Amniotic epithelial cell (primary cell): ENCODE results near the gene PDE8A.
"Not testable (repeated sequence)": the region's sequence is repeated elsewhere in the genome, so short reads cannot be mapped to it uniquely, and the experiment has no call there.

Experiments used
- DNase-seq: peaks from one replicate; pipeline ENCODE4 v3.0.0-alpha.2; 2010; ENCODE audit warnings: low read depth

The PDE8A gene

DNA sequence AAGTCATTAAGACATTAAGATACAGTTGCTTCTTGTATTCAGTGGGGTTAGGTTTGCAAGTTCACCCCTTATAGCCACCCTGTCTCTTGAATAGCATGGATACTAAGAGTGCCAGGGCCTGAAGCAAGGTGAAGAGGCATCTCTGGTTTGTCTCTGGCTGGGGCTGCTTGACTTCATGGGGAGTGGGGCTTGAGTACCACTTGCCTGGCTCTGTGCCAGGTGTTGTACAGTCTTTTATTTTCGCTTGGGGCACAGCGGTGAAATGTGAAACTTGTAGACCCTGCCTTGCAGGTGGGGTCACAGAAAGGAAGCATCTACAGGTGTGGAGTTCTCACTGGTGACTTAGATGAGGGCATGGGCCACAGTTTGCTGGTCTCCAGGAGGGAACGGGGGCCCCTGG lies 152.1 kb downstream of the PDE8A start:
- DNase-seq = no peak

DNA sequence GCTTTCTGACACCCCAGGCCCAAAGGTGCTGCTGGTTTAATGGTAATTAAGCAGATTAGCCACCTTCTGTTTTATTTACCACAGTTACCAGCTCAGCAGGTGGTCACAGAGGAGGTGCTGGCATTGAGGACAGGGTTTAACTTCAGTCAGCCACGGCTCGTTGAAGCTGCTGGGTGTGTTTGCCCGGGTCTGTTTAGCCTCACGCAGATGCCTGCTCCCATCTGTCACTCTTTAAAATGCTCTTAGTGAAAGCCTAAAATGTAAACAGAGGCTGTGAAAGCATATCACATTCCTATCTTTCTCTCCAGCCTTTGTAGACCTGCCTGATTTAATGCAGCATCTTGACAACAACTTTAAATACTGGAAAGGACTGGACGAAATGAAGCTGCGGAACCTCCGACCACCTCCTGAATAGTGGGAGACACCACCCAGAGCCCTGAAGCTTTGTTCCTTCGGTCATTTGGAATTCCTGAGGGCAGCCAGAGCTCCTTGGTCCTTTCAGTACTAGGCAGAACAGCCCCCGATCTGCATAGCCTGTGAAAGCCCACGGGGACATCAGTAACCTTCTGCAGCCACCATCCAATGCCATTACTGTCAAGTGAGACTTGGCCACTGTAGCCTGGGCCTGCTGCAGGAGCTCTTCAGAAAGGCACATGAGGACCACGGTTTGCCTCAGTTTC lies 156.0 kb downstream of the PDE8A start:
- DNase-seq = no peak

DNA sequence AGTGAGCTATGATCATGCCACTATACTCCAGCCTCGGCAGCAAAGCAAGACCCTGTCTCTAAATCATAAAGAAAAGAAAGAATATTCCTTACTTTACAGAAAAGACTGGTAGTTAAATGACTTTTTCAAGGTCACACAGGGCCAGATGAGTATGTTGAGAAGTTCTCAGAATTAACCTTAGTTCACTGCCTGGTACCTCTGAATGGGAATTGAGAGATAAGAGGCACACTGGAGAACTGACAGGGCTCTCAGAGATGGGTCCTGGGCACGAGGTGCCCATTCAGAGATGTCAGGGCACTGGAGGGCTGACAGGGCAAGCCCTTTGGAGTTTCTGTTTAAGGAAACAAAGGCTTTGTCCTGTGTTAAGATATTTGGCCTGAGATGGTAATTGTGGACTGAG lies 157.7 kb downstream of the PDE8A start:
- no peak for DNase-seq

DNA sequence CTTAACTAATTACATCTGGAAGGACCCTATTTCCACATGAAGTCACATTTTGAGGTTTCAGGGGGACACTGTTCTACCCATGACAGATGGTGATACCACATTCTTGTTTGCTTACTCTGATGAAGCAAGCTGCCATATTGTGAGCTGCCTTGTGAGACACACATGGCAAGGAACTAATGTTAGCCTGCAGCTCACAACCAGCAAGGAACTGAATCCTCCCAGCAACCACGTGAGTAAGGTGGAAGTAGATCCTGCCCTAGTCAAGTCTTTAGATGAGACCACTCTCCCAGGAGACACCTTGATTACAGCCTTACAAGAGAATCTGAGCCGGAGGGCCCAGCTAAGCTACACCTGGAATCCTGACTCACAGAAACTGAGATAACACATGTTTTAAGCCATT lies 160.1 kb downstream of the PDE8A start:
- DNase-seq = no peak

DNA sequence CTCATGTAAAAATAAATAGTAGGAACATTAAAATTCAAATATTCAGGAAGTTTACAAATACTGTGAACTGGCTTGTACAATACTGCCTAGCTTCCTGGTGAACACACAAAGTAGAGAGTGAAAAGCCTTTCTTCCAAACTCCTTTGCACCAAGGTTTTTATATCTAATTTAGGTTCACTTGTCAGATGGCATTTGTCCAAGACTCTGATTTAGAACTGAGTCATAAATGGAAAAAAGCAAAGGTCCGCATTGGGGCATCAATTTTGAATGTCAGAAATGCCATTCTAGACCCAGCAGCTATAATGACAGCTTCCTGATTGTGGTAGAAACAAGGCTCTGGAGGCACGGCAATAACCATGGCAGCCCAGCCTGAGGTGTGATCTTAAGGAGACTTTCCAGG lies 160.7 kb downstream of the PDE8A start:
- peak; percentile 37 for DNase-seq

DNA sequence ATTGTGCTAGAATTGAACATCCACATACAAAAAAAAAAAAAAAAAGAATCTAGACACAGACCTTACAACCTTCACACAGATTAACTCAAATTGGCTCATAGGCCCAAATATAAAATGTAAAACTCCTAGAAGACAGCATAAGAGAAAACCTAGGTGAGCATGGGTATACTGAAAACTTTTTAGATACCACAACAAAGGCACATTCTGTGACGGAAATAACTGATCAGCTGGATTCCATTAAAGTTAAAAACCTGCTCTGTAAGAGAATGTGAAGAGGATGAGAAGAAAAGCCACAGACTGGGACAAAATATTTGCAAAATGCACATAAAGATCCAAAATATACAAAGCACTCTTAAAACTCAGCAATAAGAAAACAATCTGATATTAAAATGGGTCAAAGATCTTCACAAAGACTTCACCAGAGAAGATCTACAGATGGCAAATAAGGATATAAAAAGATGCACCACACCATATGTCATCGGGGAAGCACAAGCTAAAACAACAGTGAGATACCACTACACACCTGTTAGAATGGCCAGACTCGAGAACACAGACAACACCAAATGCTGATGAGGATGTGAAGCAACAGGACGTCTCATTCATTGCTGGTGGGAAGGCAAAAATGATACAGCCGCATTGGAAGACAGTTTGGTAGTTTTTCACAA lies 167.9 kb downstream of the PDE8A start:
- DNase-seq = no peak

DNA sequence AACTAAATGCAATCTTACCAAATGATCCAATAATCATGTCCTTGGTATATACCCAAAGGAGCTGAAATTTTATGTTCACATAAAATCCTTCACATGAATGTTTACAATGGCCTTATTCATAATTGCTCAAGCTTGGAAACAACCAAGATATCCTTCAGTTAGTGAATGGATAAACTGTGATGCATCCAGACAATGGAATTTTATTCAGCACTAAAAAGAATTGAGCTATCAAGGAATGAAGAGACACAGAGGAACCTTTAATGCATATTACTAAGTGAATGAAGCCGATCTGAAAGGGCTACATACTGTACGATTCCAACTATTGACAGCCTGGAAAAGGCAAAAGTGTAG lies 168.4 kb downstream of the PDE8A start:
- no peak for DNase-seq

DNA sequence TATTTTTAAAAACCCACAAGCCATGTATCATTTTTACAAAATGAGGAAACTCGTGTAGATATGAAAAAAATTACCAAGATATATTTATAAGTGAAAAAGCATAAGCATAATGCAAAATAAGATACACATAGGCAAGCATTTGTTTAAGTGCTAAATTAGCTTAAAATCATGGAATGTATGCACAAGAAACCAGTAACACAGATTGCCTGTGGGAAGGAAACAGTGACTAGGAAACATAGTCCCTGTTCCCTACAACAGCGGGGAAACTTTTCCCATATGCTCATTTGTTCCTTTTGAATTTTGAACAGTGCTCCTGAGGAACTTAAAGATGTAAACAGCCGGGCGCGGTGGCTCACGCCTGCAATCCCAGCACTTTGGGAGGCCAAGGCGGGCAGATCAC lies 169.5 kb downstream of the PDE8A start:
- no peak for DNase-seq

DNA sequence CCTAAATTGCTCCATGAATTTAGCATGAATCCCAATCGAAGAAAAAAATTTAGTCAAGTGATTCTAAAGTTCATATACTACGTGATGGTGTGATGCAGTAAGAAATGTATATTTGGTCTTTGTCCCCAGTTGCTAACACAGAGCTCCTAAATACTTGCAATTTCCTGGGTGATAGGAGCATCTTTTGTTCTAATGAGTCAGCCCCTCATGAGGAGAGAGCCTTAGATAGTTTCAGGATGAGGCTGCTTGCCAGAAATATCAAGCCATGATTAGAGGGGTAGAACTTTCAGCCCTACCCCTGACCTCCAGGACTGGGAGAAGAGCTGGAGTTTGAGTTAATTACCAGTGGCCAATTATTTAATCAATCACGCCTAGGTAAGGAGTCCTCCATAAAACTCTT lies 170.2 kb downstream of the PDE8A start:
- DNase-seq = no peak

DNA sequence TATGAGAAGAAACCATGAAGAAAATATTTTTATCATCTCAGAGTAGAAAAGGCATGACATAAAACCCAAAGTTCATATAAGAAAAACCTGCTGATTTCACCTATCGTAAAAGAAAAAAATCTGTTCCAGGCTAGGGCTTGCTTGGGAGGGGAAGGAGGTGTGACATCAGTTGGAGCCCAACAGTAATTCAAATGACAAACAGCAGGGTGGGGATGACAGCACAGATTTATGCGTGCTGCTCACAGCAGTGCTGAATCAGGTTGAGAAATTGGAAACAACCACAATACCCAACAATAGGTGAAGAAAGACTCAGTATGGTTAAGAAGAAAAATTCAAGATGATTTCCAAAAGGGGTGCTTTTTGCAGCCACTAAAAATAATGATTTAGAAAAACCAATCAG lies 172.4 kb downstream of the PDE8A start:
- DNase-seq = peak; percentile 7

DNA sequence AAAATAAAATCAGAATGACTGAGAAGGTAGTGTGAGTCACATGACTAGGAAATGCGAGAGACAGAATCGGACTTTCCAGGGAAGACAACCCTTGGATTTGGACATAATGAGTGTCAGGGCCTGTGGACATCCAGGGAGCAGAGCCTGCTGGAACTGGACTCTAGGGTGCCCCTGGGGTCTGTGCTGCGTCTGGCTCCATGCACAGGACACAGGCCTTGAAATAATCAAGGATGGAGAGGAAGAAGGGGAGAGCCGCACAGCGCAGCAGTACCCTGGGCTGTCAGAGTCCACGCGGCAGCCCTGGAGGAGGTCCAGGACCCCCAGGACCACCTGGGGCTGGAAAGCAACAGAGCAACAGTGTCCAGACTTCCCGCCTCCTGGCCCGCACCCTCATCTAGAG lies 173.7 kb downstream of the PDE8A start:
- no peak for DNase-seq

DNA sequence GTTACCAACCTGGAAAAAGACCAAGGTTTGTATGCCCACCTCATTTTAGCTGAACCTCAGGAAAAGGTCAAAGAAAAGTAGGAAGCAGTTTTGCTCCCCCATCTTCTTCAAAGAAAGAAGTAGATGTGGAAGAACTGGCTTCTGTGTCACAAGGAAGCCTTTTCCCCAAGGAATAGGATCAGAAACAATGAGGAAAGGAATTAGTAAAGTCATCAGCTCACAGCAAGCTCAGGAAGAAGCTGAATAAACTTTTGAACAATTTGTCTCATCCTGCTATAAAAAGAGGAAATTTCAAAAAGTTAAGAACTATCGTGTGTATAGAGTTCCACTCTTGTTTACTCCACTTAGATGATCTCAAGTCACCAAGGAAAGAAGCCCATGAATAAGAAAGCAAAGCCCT lies 174.2 kb downstream of the PDE8A start:
- DNase-seq = no peak

DNA sequence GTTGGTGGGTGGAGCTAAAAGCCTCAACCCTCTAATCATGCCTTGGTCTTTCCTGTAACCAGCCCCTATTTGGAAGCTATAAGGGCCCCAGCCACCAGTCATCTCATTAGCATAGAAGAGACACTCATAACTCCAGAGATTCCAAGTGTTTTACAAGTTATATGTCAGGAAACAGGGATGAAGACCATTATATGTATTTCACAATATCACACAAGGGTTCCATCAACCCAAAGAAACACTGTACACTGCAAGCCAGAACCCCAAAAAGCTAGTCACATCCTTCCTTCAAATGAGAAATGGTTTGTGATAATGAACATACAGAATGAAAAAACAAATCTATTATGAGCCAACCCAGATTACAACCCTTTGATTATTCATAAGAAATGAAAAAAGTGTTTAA lies 175.7 kb downstream of the PDE8A start:
- DNase-seq = no peak

DNA sequence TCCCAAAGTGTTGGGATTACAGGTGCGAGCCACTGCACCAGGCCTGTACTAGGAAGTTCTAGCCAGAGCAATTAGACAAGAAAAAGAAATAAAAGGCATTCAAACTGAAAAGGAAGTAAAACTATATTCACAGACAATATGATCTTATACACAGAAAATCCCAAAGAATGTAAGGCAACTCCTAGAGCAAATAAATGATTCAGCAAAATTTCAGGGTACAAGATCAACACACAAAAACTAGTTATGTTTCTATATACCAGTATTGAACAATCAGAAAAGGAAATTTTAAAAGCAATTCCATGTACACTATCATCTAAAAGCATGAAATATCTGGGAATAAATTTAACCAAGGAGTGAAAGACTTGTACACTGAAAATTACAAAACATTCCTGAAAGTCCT lies 180.6 kb downstream of the PDE8A start:
- DNase-seq = no peak

DNA sequence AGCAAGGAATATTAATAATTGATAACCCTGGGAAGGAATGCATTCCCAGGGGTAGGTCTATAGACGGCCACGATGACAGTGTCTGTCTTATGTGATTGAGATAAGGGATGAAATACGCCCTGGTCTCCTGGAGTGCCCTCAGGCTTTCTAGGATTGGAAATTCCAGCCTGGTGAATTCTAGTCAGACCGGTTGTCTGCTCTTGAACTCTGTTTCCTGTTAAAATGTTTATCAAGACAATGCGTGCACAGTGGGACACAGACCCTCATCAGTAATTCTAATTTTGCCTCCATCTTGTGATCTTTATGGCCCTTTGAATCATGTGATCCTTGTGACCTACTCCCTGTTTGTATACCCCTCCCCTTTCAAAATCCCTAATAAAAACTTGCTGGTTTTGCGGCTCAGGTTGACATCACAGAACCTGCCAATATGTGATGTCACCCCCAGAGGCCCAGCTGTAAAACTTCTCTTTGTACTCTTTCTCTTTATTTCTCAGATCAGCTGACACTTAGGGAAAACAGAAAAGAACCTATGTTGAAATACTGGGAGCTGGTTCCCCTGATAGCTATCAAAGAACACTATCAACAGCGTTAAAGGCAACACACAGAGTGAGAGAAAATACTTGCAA lies 183.3 kb downstream of the PDE8A start:
- no peak for DNase-seq

DNA sequence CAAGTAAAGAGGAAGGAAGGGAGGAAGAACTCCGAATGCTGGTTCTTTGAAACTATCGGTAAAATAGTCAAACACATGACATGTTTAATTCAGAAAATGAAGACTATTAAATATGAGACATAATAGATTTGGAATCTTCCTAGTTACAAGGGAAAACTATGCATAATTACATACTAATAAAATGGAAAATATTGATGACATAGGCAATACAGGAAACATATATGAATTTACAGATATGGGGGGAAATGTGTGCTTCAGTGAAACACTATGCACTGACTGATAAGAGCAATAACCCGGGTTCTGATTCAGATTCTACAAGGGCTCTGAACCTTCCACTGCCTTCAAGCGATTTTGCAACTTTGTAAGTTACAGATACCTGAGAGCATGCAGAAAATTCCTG lies 185.9 kb downstream of the PDE8A start:
- DNase-seq = peak; percentile 7

DNA sequence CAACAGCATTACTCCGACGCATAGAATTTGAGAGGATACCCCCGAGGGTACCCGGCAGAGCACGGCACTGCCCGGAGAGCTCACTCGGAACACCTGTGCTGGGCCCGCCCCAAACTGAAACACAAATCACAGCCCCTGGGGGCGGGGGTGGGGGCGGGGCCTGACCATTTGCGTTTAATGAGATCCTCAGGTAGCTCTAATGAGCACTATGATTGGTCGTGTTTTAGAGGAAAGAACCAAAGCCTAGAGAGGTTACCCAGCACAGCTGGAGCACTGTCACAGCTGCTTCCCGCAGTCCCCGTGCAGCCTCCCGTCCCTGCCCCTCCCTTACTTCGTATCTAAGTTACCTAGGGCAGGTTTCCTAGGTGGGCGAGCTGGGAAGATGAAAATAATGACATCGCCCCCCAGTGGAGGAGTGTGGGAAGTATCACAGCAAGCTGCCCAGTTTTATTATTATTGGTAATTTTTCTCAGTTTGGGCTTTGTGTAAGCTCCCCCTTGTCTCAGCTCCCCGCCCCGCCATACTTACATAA lies 187.1 kb downstream of the PDE8A start:
- DNase-seq = no peak

DNA sequence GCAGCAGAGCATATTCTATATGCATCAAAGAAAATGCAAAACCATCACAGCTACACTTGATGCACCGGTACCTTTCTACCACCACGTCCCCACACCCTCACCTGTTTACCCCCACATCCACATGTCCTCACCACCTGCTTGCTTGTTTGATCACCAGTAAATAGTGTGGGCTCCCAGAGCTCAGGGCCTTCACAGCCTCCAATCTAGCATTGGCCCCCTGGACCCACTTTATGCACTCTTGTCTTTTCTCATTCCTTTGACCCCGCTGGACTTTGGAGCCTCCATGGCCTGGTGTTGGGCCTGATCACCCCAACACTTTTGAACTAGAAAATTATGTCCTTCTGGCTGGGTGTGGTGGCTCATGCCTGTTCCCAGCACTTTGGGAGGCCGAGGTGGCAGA lies 190.1 kb downstream of the PDE8A start:
- peak; percentile 13 for DNase-seq

DNA sequence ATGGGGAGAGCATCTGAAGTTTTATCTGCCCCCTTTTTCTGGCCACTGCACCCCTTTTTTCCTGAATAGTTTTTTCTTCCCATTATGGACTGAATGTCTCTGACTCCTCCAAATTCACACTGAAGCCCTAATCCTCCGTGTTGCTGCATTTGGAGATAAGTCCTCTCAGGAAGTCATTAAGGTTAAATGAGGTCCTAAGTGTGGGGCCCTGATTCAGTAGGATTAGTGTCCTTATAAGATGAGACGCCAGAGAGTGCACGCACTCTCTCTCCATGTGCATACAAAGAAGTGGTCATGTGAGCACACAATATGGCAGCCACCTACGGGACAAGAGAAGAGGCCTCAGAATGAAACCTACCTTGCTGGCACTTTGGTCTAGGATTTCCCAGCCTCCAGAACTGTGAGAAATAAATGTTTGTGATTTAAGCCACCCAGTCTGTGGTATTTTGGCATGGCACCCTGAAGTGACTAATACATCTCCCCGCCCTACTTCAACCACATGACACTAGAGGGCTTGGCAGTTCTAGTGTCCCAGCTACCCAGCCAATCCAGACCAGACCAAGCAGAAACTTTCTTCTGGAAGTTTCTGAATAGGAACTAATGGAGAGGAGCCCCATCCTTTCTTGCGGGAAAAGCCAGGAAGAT lies 191.3 kb downstream of the PDE8A start:
- DNase-seq = no peak

DNA sequence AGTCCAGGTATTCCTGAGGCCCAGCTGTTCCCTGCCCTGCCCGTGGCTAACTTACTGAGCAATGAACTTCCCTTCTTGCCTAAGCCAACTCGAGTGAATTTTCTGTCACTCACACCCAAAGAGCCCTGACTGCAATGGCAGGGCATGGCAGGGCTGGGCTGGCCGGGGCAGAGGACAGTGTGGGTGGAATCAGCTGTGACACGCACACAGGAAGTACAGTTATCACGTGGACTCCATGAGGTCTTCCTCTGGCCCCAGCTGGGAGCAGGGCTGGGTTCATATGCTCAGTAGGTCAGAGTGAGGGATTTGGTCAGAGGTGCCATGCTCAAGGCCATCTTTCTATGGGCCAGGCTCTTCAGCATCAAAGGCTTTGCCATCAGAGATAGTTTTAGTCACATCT lies 192.0 kb downstream of the PDE8A start:
- not testable (repeated sequence) for DNase-seq

DNA sequence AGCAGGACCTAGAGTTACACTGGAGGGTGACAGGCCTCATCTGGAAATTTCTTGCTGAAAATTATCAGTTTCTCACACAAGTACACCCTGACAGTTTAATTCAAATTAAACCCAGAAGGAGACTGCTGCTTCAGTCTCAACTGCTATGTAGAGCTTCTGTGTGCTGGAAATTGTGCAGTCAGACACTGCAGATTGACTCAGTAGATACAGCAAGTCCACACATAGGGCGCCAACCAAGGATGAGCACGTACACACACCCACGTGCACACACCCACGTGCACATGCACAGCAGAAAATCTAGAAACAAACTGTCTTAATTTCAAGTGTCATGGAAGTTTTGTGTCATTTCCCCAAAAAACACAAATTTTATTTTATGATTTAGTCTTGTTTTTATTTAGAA lies 192.9 kb downstream of the PDE8A start:
- DNase-seq = no peak

DNA sequence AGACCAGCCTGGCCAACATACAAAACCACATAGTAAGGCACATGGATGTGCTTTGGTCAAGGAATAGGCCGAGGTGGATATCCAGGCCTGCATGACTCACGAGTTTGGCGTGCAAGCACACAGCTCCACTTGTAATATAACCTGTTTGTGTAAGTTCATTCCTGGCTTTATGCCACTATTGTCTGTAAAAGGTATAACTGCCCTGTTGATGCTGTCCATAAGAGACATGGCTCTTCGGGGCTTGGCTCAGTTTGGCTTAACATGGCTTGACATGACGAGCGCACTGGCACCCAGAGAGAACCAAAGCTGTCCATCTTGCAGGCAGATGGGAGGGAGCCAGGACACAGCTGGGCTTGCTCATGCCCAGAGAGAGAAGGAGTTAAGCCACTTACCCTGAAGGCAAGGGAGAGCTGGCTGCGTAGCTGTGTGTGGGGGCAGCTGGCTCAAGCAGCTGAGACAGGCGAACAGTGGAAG lies 195.4 kb downstream of the PDE8A start:
- peak; percentile 82 for DNase-seq

DNA sequence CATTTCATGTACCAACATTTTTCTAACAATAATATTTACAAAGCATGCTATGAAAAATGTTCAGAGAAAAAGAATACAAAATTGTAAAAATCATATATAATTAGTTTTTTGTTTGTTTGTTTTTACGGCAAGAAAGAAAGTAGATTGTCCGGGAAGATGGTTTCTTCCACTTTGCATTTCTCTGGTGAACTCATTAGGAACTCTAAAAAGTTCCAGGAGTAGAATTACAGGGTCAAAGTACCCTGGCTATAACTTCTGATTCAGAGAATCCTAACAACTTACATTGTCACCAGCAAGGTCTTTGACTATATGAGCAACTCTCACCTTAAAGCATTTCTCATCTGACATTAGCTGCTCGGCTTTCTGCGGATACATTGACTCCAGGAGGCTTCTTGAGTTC lies 196.7 kb downstream of the PDE8A start:
- DNase-seq = no peak
